GM19452 (cell line): ENCODE measurements around the gene MREG.
"Not testable (repeated sequence)": the region's sequence is repeated elsewhere in the genome, so short reads cannot be mapped to it uniquely, and the experiment has no call there.

Experiments
- ATAC-seq: cut with Tn5 transposase; IDR thresholded peaks from one replicate; pipeline ENCODE4 v1.9.1; 2021; ENCODE audit not compliant: unreplicated experiment

Gene MREG

DNA sequence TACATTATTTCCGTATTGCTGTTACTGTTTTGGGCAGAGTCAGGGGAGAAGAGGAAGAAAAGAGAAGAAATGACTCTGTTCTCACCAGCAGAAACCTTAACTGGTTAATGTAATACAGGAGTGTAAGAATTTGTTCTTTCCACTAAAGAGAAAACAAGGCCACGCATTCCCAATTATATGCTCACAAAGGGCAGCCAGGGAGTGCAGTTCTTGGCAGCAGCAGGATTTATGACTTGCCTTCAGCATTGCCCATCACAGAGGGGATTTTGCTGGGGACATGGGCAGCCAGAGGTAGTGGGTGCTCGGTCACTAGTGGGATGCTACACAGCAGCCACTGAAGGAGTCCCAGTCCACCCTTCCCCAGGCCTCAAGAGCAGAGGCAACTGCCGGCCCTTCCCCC, 18.4 kb downstream of the MREG start:
- no peak for ATAC-seq

GRCh38 chr2:215988556-215989207, 24.7 kb downstream of the MREG start:
- not testable (repeated sequence) for ATAC-seq

- no peak for ATAC-seq
Measured at GRCh38 chr2:215985257-215985656, 28.1 kb downstream of the MREG start.

- no peak for ATAC-seq
Measured at GRCh38 chr2:215984661-215985060, 28.7 kb downstream of the MREG start.

- peak; percentile 63 for ATAC-seq
Measured at GRCh38 chr2:215983581-215984351, 29.6 kb downstream of the MREG start.

DNA sequence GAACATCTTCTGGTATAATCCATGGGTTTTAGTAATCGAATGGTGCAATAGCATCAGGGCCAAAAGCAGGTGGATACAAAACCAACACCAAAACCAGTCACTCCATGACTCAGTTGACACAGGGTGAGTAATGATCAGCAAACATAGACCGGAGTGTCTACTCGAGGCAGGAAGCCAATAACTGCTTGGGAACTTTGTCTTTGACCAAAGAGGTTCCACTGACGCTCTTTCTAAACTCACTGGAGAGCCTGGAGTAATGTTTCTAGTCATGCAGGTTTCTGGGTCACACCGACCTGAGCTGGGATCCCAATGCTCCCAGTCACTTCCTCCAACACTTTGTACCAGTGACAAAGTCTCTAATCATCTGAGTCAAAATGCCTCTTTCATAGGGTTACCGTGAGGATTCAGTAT, 30.9 kb downstream of the MREG start:
- peak; percentile 54 for ATAC-seq

DNA sequence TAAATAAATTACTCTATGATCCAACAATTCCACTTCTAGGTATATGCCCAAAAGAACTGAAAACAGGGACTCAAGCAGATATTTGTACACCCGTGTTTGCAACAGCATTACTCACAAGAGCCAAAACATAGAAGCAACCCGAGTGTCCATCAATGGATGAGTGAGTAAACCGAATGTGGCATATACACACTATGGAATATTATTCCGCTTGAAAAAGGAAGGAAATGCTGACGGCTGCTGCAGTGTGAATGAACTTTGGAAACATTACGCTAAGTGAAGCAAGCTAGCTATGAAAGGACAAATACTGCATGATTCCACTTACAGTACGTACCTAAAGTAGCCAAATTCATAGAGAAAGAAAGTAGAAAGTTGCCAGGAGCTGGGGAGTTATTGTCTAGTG, 32.2 kb downstream of the MREG start:
- ATAC-seq = no peak

DNA sequence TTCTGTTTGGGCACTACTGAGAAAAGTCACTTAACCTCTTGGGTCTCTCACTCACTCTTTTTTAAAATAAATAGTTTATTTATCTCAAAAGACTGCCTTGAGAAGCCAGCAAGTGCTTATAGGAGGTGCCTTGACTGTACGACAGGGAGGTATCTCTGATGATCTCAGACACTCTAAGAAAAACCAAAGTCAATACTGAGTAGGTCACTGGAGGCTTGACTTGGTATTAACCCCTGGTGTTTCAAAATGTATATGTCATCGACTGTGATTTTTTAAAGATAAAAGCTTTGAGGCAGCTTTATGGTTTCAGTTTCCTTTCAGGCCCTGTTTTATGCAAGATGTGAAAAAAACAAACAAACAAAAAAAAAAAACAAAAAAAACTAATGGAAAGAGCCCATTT, 33.7 kb downstream of the MREG start:
- peak; percentile 49 for ATAC-seq

DNA sequence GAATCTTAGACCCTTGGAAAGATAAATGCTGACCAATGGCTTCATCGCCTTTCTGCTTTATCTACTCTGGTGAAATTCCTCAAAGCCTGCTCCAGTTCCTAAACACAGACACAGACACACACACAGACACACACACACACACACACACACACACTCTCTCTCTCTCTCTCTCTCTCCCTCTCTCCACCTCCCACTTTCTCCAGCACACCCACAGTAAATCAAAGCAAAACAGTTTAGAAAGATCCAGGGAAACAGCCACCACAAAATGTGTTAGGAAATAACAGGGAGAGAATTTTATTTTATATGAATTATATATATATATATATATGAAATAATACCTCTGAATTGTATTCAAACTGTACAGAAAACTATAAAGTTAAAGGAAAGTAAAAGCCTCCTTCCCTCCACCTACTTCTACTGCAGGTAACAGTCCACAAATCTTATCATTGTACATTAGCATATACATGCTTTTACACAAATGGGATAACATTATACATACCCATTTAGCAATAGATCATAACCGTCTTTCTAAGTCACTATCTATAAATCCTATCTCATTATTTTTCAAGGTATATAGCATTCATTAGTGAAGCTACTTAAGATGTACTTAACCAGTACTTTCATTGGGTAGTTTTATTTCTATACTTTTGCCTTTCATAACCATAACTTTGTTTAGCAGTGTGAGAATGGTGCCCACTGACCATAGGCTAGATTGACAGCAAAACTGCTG, 38.5 kb downstream of the MREG start:
- no peak for ATAC-seq

GRCh38 chr2:215973954-215974699, 39.2 kb downstream of the MREG start:
- ATAC-seq = no peak

- ATAC-seq = no peak
Measured at GRCh38 chr2:215973145-215973792, 40.1 kb downstream of the MREG start.

DNA sequence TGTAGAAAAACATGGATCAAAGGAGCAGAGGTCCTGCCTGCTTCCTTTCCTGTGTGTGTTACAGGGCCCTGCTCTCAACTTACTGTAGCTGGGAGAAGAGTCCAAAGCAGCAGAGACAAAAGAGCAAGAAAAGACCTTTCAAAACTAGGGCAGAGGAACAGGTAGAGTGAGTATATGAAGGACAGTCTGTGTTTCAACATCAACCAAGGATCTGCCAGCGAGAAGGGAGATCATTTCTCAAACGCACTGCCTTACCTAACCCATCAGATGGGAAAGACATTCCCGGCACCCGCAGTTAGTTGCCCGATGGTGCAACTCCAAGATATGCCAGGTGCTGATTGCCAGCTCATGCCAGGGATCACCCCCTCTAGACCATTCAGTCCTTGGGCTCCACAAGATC, 41.7 kb downstream of the MREG start:
- ATAC-seq = no peak

DNA sequence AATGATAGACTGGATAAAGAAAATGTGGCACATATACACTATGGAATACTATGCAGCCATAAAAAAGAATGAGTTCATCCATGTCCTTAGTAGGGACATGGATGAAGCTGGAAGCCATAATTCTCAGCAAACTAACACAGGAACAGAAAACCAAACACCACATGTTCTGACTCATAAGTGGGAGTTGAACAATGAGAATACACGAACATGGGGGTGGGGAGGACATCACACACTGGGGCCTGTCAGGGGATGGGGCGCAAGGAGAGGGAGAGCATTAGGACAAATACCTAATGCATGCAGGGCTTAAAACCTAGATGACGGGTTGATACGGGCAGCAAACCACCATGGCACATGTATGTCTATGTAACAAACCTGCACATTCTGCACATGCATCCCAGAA, 42.5 kb downstream of the MREG start:
- ATAC-seq = not testable (repeated sequence)

DNA sequence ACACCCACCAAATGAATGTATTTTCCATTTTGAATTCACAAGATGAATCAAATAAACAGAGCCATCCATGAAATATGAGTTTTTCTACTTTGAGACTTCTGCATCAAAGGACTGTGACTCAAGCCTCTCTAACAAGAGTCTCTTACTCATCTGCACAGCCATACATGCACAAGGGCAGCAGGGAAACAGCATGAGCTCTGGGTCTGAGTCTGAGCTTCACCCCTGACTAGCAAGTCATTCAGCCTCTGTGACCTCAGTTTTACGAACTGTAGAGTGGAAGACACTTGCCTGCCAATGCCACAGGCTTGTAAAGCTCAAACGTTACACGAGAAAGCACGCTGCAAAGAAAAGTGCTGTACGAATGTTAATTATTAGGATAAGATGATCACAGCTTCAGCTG, 42.9 kb downstream of the MREG start:
- no peak for ATAC-seq

DNA sequence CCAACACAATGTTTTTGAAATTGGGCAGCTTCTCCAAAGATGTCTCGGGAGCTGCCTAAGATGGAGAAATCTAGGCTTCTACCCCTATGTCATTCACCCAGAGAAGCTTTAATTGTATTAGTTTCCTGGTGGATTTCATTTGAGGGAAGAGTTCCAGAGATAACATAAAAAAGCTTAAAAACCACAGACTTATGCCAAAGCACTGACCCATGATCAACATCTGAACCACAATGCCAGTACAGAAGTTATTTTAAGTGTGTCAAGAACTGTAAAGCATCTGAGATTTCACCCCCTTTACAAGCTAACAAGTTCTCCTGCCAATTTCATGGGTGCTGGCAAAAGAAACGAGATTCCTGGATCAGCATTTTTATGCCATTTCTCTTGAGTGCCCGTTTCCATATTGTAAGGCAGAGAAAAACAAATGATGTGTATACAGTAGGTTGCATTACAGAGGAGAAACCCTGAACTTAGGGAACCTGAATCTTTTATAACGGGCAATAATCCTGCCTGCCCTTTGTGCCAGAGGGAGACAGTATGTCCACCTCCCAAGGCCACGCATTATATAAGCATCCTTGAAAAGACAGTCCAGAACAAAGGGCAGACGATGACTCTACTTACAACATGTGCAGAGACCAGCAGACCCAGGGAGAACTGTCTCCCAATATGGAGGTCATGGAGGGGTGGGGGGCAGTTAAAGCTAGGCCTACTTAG, 44.1 kb downstream of the MREG start:
- ATAC-seq = no peak

GRCh38 chr2:215968499-215968898, 44.9 kb downstream of the MREG start:
- no peak for ATAC-seq

DNA sequence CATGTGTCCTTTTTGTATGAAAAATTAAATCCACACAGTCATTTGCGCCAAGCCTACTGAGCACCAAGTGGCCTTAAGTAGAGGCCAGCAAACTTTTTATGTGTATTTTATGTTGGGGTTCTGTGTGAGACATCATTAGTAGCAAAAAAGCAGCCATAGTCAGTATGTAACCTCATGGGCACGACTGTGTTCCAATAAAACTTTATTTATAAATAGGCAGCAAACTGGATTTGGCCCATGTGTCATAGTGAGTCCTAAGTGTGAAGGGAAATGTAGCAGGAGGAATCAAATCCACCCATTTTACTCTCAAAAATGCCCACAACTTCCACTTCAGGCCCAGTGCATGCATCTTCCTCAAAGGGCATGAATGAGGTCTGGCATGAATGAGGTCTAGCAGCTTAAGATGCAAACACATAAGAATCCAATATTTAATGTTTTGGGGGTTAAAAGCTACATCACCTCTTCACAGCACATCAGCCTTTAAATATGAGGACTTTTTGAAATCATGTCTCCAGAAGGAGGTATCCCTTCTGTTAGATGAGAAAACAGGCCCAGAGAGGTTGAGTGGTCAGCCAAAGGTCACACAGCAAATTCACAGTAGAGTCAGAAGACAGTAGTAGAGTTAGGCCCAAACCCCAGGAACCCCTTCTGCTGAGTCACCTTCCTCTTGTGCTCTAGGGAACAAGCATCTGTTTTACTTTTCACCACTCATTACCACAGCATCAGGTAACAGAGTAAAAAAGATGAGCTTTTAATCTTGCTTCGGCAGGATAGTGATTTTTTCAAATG, 45.6 kb downstream of the MREG start:
- ATAC-seq = no peak

DNA sequence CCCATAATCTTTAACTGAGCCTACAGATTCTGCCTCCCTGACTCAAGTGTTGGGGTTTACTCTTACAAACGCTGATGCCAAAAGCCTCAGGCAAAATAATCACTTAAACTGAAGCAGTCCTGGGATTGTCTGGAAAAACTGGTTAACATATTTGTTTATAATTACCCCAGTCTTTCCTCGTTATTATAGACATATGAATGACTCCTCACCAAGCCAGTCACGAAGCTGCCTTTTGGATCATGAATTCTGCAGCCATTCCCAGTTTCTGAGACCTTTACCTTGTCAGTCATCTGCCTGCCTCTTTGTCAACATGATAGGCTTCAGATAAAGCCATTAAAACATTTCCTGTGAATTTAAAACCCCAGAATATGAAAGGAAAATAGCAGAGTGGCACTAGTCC, 46.4 kb downstream of the MREG start:
- ATAC-seq = no peak

- ATAC-seq = no peak
Measured at GRCh38 chr2:215966274-215966673, 47.1 kb downstream of the MREG start.
